ENCODE data around the gene GPR84. TPM values are rescaled to one million over a fixed set of nuclear protein-coding genes. Genes with fewer than 3 reads are reported as not detected.

GPR84 gene
- total and polyA plus RNA-seq, 2 of the 13 experiments (the other 11 are each of a cell fraction or from before 2014, with no cell fraction given) = not detected

GRCh38 chr12:54324617-54325441 lies 39.5 kb downstream of the GPR84 start, which contains the start of gene COPZ1 (continued):
- TF ChIP-seq ZNF280D (CRISPR knock-in tag; IDR thresholded peaks at IDR 0.05) (peak; percentile 80; the same call in 1 of the 2 replicates), ZNF260 (CRISPR knock-in tag; IDR thresholded peaks at IDR 0.05; ENCODE audit: borderline replicate concordance, low read depth) (no peak), ZNF513 (CRISPR knock-in tag; conservative IDR thresholded peaks at IDR 0.05) (no peak), DNMT1 (CRISPR knock-in tag; IDR thresholded peaks at IDR 0.05) (no peak), RXRB (CRISPR knock-in tag; IDR thresholded peaks at IDR 0.05; ENCODE audit: borderline replicate concordance) (peak; percentile 44; the same call in 1 of the 2 replicates), ETV6 (CRISPR knock-in tag; conservative IDR thresholded peaks at IDR 0.05) (0 out of 2 replicates have a peak, but pooled peaks have one; percentile 26), ZNF138 (CRISPR knock-in tag; IDR thresholded peaks at IDR 0.05; ENCODE audit: low read depth) (0 out of 2 replicates have a peak, but pooled peaks have one; percentile 71), SIN3A (IDR thresholded peaks at IDR 0.05; ENCODE audit: borderline replicate concordance, low read depth, low read length) (peak; percentile 84; the same call in 1 of the 2 replicates), SP1 (IDR thresholded peaks at IDR 0.05) (no peak; the same call in 1 of the 2 replicates), SP1 (CRISPR knock-in tag; IDR thresholded peaks at IDR 0.05) (peak; percentile 74), TRIM24 (CRISPR knock-in tag; IDR thresholded peaks at IDR 0.05) (no peak), POLR2AphosphoS5 (IDR thresholded peaks at IDR 0.05; ENCODE audit: low read depth, low read length) (peak; percentile 90)
- TF ChIP-seq, protein P1, sequence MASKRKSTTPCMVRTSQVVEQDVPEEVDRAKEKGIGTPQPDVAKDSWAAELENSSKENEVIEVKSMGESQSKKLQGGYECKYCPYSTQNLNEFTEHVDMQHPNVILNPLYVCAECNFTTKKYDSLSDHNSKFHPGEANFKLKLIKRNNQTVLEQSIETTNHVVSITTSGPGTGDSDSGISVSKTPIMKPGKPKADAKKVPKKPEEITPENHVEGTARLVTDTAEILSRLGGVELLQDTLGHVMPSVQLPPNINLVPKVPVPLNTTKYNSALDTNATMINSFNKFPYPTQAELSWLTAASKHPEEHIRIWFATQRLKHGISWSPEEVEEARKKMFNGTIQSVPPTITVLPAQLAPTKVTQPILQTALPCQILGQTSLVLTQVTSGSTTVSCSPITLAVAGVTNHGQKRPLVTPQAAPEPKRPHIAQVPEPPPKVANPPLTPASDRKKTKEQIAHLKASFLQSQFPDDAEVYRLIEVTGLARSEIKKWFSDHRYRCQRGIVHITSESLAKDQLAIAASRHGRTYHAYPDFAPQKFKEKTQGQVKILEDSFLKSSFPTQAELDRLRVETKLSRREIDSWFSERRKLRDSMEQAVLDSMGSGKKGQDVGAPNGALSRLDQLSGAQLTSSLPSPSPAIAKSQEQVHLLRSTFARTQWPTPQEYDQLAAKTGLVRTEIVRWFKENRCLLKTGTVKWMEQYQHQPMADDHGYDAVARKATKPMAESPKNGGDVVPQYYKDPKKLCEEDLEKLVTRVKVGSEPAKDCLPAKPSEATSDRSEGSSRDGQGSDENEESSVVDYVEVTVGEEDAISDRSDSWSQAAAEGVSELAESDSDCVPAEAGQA (IDR thresholded peaks at IDR 0.05; ENCODE audit: low read depth) = peak; percentile 73
- TF ChIP-seq, protein P1 (CRISPR knock-in tag; IDR thresholded peaks at IDR 0.05; ENCODE audit: borderline replicate concordance) = no peak
- TF ChIP-seq, protein P2, sequence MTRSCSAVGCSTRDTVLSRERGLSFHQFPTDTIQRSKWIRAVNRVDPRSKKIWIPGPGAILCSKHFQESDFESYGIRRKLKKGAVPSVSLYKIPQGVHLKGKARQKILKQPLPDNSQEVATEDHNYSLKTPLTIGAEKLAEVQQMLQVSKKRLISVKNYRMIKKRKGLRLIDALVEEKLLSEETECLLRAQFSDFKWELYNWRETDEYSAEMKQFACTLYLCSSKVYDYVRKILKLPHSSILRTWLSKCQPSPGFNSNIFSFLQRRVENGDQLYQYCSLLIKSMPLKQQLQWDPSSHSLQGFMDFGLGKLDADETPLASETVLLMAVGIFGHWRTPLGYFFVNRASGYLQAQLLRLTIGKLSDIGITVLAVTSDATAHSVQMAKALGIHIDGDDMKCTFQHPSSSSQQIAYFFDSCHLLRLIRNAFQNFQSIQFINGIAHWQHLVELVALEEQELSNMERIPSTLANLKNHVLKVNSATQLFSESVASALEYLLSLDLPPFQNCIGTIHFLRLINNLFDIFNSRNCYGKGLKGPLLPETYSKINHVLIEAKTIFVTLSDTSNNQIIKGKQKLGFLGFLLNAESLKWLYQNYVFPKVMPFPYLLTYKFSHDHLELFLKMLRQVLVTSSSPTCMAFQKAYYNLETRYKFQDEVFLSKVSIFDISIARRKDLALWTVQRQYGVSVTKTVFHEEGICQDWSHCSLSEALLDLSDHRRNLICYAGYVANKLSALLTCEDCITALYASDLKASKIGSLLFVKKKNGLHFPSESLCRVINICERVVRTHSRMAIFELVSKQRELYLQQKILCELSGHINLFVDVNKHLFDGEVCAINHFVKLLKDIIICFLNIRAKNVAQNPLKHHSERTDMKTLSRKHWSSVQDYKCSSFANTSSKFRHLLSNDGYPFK (CRISPR knock-in tag; IDR thresholded peaks at IDR 0.05; ENCODE audit: borderline replicate concordance) = peak; percentile 72; the same call in 1 of the 2 replicates
